Measurements from ENCODE around the gene CLDN22. TPM values are rescaled to one million over a fixed set of nuclear protein-coding genes. Genes with fewer than 3 reads are reported as not detected.

CLDN22 gene
- total and polyA plus RNA-seq, 4 donors = 0.09 to 0.49 (median 0.11) TPM; not detected in 1

DNA sequence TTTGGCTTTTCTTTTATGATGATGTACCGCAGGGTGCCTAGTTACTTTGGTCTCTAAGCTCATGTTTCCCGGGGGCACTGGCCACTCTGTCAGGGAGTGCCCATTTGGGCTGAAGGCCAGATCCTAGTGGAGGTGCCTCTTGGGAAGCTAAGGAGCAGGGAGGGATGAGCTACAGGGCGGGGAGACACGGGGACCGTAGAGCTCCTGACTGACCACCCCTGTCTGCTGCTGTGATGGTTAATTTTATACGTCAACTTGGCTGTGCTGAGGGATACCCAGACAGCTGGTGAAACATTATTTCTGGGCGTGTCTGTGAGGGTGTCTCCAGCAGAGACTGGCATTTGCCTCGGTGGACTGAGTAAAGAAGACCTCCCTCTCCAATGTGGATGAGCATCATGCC lies 27.1 kb upstream of the CLDN22 start:
- peaks cover 0 to 1% (median 0%) of the 10 kb centered on the region in 4 donors for H3K9me3 ChIP-seq (ENCODE audit: control insufficient read depth in 4 of 4, insufficient read depth in 3 of 4, low read length in 3 of 4)
- no peak overlapping the region for H3K27ac ChIP-seq (ENCODE audit: low read depth in 1 of 2, low read length in 1 of 2)
- H3K4me1 ChIP-seq (ENCODE audit: control insufficient read depth in 5 of 5, insufficient read depth in 5 of 5, low read length in 5 of 5) = peaks cover 0 to 6% (median 0%) of the 10 kb centered on the region in 5 donors
- TF ChIP-seq, protein P1, sequence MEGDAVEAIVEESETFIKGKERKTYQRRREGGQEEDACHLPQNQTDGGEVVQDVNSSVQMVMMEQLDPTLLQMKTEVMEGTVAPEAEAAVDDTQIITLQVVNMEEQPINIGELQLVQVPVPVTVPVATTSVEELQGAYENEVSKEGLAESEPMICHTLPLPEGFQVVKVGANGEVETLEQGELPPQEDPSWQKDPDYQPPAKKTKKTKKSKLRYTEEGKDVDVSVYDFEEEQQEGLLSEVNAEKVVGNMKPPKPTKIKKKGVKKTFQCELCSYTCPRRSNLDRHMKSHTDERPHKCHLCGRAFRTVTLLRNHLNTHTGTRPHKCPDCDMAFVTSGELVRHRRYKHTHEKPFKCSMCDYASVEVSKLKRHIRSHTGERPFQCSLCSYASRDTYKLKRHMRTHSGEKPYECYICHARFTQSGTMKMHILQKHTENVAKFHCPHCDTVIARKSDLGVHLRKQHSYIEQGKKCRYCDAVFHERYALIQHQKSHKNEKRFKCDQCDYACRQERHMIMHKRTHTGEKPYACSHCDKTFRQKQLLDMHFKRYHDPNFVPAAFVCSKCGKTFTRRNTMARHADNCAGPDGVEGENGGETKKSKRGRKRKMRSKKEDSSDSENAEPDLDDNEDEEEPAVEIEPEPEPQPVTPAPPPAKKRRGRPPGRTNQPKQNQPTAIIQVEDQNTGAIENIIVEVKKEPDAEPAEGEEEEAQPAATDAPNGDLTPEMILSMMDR (IDR thresholded peaks at IDR 0.05; ENCODE audit: control extremely low read depth, extremely low read depth) = no peak
- ATAC-seq (ENCODE audit: insufficient read depth, low FRiP score) (no peak), DNase-seq (no peak)
- H3K9ac ChIP-seq (ENCODE audit: insufficient read depth in 1 of 2, low read length in 2 of 2) = no peak overlapping the region
- H3K36me3 ChIP-seq (ENCODE audit: control insufficient read depth in 4 of 4, insufficient read depth in 4 of 4, low read length in 4 of 4) = no peaks in the 10 kb centered on the region
- H3K4me3 ChIP-seq = no peak overlapping the region
- no peaks in the 10 kb centered on the region for H3K27me3 ChIP-seq (ENCODE audit: control insufficient read depth in 3 of 3, insufficient read depth in 3 of 3, low read length in 2 of 3)
- WGBS, 2 donors = 89 to 95% methylated on average over 8 of the region's 8 CpGs

DNA sequence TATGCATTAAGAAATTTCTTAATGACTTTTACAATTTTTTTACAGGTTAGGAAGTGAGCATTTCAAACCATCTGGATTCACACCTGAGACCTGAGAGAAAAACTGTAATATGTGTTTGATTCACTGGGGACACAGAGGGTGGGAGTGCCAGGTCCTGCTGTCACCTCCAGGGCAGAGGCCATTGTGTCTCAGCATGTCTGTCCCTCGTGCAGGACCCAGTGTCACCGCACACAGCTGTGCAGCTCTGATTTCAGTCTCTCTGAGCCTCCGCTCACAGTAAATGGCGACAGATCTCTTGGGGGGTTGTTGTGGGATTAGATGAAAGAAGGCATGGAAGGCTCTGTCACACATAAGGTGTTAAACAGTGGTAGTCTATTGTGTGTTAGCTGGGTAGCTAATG lies 25.2 kb upstream of the CLDN22 start:
- peaks cover 0 to 6% (median 0%) of the 10 kb centered on the region in 5 donors for H3K4me1 ChIP-seq (ENCODE audit: control insufficient read depth in 5 of 5, insufficient read depth in 5 of 5, low read length in 5 of 5)
- TF ChIP-seq, protein P1 (IDR thresholded peaks at IDR 0.05; ENCODE audit: control extremely low read depth, extremely low read depth) = no peak
- H3K27ac ChIP-seq (ENCODE audit: low read depth in 1 of 2, low read length in 1 of 2) = no peak overlapping the region
- no peak overlapping the region for H3K9ac ChIP-seq (ENCODE audit: insufficient read depth in 1 of 2, low read length in 2 of 2)
- no peak for ATAC-seq (ENCODE audit: insufficient read depth, low FRiP score)
- WGBS, 2 donors = 92 to 95% methylated on average over 4 of the region's 4 CpGs
- no peaks in the 10 kb centered on the region for H3K27me3 ChIP-seq (ENCODE audit: control insufficient read depth in 3 of 3, insufficient read depth in 3 of 3, low read length in 2 of 3)
- no peak overlapping the region for H3K4me3 ChIP-seq
- peaks cover 0 to 1% (median 0%) of the 10 kb centered on the region in 4 donors for H3K9me3 ChIP-seq (ENCODE audit: control insufficient read depth in 4 of 4, insufficient read depth in 3 of 4, low read length in 3 of 4)
- peak in 1 of 3 donors; percentile 3 for DNase-seq
- H3K36me3 ChIP-seq (ENCODE audit: control insufficient read depth in 4 of 4, insufficient read depth in 4 of 4, low read length in 4 of 4) = no peaks in the 10 kb centered on the region

DNA sequence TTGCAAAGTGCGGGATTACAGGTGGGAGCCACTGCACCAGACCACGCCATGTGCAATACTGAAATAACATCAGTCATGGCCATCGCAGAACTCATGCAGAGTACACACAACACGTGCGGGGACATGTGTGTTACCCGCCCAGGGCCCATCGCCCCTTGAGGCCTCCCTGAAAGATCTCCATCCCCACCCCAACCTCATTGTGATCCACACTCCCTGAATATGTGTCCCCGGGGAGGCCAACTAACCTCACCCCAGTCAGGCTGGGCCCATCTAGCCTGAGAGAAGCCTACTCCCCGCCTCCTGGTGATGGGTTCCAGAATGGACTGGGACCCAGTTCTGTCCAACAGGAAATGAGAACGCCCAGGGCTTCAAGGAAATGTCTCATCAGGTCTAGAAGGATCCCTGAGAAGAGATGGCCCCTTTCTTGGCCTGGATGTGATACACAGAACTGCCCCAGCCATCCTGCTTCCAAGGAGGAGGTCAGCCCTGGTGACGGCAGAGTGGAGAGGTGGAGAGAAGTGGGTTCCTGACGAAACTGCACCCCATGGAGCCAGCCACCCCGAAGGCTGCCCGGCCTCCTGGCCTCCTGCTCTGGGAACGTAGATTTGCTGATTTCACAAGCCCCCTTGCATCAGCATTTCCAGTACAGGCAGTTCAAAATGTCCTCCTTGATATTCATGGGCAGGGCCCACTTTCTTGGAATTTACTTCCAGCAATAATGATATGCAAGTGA lies 24.6 kb upstream of the CLDN22 start:
- Histone ChIP-seq H3K27me3 (ENCODE audit: control insufficient read depth in 3 of 3, insufficient read depth in 3 of 3, low read length in 2 of 3) (no peaks in the 10 kb centered on the region), H3K9ac (ENCODE audit: insufficient read depth in 1 of 2, low read length in 2 of 2) (no peak overlapping the region), H3K27ac (ENCODE audit: low read depth in 1 of 2, low read length in 1 of 2) (no peak overlapping the region), H3K4me1 (ENCODE audit: control insufficient read depth in 5 of 5, insufficient read depth in 5 of 5, low read length in 5 of 5) (peaks cover 0 to 6% (median 0%) of the 10 kb centered on the region in 5 donors), H3K36me3 (ENCODE audit: control insufficient read depth in 4 of 4, insufficient read depth in 4 of 4, low read length in 4 of 4) (no peaks in the 10 kb centered on the region), H3K4me3 (no peak overlapping the region), H3K9me3 (ENCODE audit: control insufficient read depth in 4 of 4, insufficient read depth in 3 of 4, low read length in 3 of 4) (peaks cover 0 to 1% (median 0%) of the 10 kb centered on the region in 4 donors)
- ATAC-seq (ENCODE audit: insufficient read depth, low FRiP score) = no peak
- DNase-seq = peak in 1 of 3 donors; percentile 1
- 79 to 90% methylated on average over 15 of the region's 15 CpGs for WGBS, 2 donors
- TF ChIP-seq, protein P1 (IDR thresholded peaks at IDR 0.05; ENCODE audit: control extremely low read depth, extremely low read depth) = no peak

Measured in lung (tissue), 12 donors.